Heart right ventricle (tissue), 16 donors: ENCODE data around the gene MEN1. TPM values are rescaled to one million over a fixed set of nuclear protein-coding genes. Genes with fewer than 3 reads are reported as not detected.

Source experiments
- ATAC-seq, 8 donors: fragments of 200-7000 bp; cut with Tn5 transposase; one replicate each; pipeline ENCODE4 v1.9.1; 2020; ENCODE audit warnings: mild to moderate bottlenecking in 8 of 8, moderate library complexity in 8 of 8, moderate number of reproducible peaks in 1 of 8
- DNase-seq, 2 donors: peaks; one replicate each; pipeline ENCODE4 v3.0.0-alpha.2; 2020
- H3K27ac ChIP-seq, 10 donors: fragments of 200-600 bp; sonication (generic) in 2 of 10; one replicate each; pipeline versions ENCODE4 v1.5.0 to v1.8.0; 2020 to 2022; ENCODE audit warnings: mild to moderate bottlenecking in 3 of 10
- H3K27me3 ChIP-seq, 7 donors: fragments of 200-600 bp; one replicate each; pipeline ENCODE4 v1.8.0; 2021 to 2022; ENCODE audit warnings: mild to moderate bottlenecking in 2 of 7
- H3K36me3 ChIP-seq, 9 donors: fragments of 200-600 bp; sonication (generic) in 1 of 9; one replicate each; pipeline versions ENCODE4 v1.5.0 to v1.8.0; 2020 to 2022; ENCODE audit warnings: mild to moderate bottlenecking in 2 of 9
- H3K4me1 ChIP-seq, 9 donors: fragments of 200-600 bp; sonication (generic) in 1 of 9; one replicate each; pipeline versions ENCODE4 v1.5.0 to v1.8.0; 2020 to 2022; ENCODE audit warnings: mild to moderate bottlenecking in 4 of 9
- H3K4me3 ChIP-seq, 10 donors: fragments of 200-600 bp; sonication (generic) in 2 of 10; one replicate each; pipeline versions ENCODE4 v1.5.0 to v1.8.0; 2020 to 2022; ENCODE audit warnings: mild to moderate bottlenecking in 7 of 10, moderate library complexity in 2 of 10
- H3K9me3 ChIP-seq, 11 donors: fragments of 200-600 bp in 10 of 11; sonication (generic) in 2 of 11; one replicate each; pipeline versions ENCODE4 v1.5.0 to v1.8.0; 2013 to 2022; ENCODE audit warnings: mild to moderate bottlenecking in 2 of 11, control low read depth in 1 of 11, moderate library complexity in 1 of 11
- WGBS, 2 donors: extraction: QIAGEN DNeasy Blood & Tissue Kit; methylation state at CpG; one replicate each; pipeline ENCODE4 v1.1.7; 2013; ENCODE audit warnings: inconsistent platforms in 1 of 2; 5-methylcytosine and 5-hydroxymethylcytosine counted together
- intact Hi-C, 10 donors: fragments of 100-400 bp; cut with DNase I; formaldehyde crosslinking; loops; one replicate each; pipeline versions ENCODE4 v1.11.1 to v1.14.2; 2022
- polyA plus RNA-seq, 2 donors: library from polyadenylated mRNA; stranded (reverse); fragments of 200-250 nt; gene quantifications; one replicate each; pipeline ENCODE4 v1.2.3, GENCODE V29; 2013
- total RNA-seq, 10 donors: library from RNA; stranded (reverse); fragmentation: NEBNext Ultra II Directional in 3 of 10; extraction: Animal tissue kit (Norgen Biotek cat#: 25700) in 3 of 10; gene quantifications; one replicate each; pipeline versions ENCODE4 v1.2.1 to v1.2.4, GENCODE V29; 2021 to 2023
- TF ChIP-seq, protein P1 (sequence below), 9 donors: fragments of 200-600 bp; sonication (generic) in 2 of 9; IDR thresholded peaks; one replicate each; pipeline versions ENCODE4 v1.5.0 to v1.8.0; 2021 to 2022; ENCODE audit warnings: antibody characterized with exemption in 9 of 9, mild to moderate bottlenecking in 5 of 9, moderate library complexity in 1 of 9
- donor health status: Arrhythmogenic right ventricular cardiomyopathy.
- donor health status: ischemic (EF 13 %, LVEDD 7.1; RV severe dilation, severe dysfunction).
- donor health status: healthy with polysubstance abuse.
- donor health status: DM: no; HTN: yes; CAD: no.
- donor health status: DM: no; HTN: no; CAD: no.
- donor health status: ischemic (EF 25% LVEDD 6.9; RV normal size, moderate dysfunction).
- donor health status: ischemic (EF 25% LVEDD 5.7; RV mildly dilated, moderate dysfunction).
- donor health status: healthy.
- donor health status: DM: yes; HTN: yes; CAD: no.
- donor health status: Ischemic cardiomyopathy.
- donor health status: ischemic (EF 35%, LVEDD 5.7; RV mildly dilated, moderate dysfunction).
- donor health status: nonischemic (EF 11% LVEDD 7.7; RV severe dilation, severe dysfunction).
- donor health status: DM: yes; HTN: yes; CAD: no.
- donor health status: PGD.
- donor health status: ischemic (EF 29% LVEDD 5.4; RV normal size, mild dysfunction).
- donor health status: nonischemic (EF 23%, LVEDD 6.1; RV moderate dilation, normal function).

MEN1 gene
- total and polyA plus RNA-seq, 12 donors: 5.8 to 12.5 (median 8.7) TPM

DNA sequence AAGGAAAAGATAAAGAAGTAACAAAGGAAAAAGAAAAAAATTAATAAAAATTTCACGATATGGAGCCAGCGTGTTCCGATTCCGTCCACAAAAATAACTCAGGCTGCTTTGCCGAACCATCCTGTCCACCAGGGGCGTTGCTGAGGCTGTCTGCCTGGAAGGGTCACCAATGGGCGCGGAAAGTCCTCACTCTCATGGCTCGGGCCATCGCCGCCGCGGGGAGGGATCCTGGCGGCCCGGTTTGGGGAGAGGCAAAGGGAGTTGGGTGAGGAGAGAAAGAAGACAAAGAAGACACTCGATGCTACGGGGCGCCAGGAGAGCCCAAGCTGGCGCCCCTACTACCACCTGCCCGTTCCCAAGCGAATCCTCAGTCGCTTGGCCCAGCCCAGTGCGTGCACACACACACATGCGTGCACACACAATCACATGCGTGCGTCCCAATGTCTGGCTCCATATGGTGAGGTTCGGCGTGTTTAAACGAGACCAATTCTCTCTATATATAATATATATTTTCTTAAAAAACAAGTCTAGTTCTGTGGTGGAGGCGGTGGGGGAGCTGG is 45.0 kb downstream of the MEN1 start:
- intact Hi-C loops: no loop called here
- Histone ChIP-seq H3K4me1 (peaks cover 26 to 78% (median 60%) of the 10 kb centered on the region in 9 donors), H3K27ac (peak overlapping the region in 3 of 10 donors; percentile 71 to 78 (median 77)), H3K4me3 (no peak overlapping the region), H3K9me3 (no peaks in the 10 kb centered on the region), H3K36me3 (peaks cover 13 to 89% (median 67%) of the 10 kb centered on the region in 9 donors), H3K27me3 (no peaks in the 10 kb centered on the region)
- ATAC-seq (no peak), DNase-seq (no peak)
- WGBS, 2 donors: 85 to 86% methylated on average over 30 of the region's 30 CpGs
- TF ChIP-seq, protein P1, sequence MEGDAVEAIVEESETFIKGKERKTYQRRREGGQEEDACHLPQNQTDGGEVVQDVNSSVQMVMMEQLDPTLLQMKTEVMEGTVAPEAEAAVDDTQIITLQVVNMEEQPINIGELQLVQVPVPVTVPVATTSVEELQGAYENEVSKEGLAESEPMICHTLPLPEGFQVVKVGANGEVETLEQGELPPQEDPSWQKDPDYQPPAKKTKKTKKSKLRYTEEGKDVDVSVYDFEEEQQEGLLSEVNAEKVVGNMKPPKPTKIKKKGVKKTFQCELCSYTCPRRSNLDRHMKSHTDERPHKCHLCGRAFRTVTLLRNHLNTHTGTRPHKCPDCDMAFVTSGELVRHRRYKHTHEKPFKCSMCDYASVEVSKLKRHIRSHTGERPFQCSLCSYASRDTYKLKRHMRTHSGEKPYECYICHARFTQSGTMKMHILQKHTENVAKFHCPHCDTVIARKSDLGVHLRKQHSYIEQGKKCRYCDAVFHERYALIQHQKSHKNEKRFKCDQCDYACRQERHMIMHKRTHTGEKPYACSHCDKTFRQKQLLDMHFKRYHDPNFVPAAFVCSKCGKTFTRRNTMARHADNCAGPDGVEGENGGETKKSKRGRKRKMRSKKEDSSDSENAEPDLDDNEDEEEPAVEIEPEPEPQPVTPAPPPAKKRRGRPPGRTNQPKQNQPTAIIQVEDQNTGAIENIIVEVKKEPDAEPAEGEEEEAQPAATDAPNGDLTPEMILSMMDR (IDR thresholded peaks at IDR 0.05): peak in 4 of 9 donors; percentile 21 to 32 (median 28)

DNA sequence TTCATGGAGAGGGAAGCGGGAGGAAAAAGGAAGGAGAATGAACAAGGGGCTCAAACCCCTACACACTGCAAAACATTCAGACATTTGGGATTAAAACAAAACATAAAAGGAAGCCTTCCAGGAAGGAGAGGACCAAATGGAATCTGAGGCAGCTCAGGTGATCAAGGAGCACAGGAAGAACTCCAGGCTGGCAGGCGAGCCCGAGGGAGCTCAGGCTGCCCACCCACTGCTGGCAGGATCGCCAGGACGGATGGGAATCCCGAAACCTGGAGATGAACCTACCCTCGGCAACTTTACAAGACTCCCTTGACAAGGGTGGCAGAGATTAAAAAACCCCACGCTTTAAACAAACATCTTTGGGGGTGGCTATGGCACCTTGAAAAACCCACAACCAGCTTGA is 45.6 kb downstream of the MEN1 start:
- 72 to 77% methylated on average over 8 of the region's 8 CpGs for WGBS, 2 donors
- Histone ChIP-seq H3K27me3 (no peaks in the 10 kb centered on the region), H3K9me3 (no peaks in the 10 kb centered on the region), H3K4me3 (no peak overlapping the region), H3K36me3 (peaks cover 13 to 83% (median 61%) of the 10 kb centered on the region in 9 donors), H3K4me1 (peaks cover 30 to 84% (median 66%) of the 10 kb centered on the region in 9 donors), H3K27ac (peak overlapping the region in 8 of 10 donors; percentile 65 to 87 (median 78))
- DNase-seq (no peak), ATAC-seq (no peak)
- intact Hi-C loops: loop anchor here in 1 of 10 donors (1.0 kb wide), 1 partner anchor 13 kb away; no protein-coding TSS in a partner anchor
- TF ChIP-seq, protein P1 (IDR thresholded peaks at IDR 0.05): no peak

DNA sequence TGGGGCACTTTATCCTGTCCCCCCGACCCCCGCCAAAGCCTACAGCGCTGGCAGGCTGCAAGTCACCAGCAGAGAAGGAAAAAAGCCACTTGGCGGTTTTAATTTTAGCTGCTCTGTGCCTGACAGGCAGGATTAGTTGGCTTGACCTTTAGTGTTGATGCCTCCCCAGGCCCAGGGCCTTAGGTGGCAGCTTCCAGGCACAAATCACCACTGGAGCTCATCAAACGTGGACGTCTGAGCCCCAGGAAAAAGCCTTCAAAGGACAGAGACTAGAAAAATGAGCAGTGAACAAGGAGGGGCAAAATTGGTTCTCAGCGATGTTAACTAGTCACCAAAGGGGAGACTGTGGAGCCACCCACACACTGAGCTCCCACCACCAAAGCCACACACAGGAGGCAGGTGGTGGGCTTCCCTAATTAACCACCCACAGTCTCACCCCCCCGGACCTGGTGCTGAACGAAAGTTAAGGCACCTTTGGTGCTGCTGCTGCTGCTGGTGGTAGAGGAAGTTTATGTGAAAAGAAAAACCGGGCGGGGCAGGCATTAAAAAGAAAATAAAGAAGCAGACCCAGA is 46.2 kb downstream of the MEN1 start:
- Histone ChIP-seq H3K27ac (peak overlapping the region in 9 of 10 donors; percentile 65 to 87 (median 78)), H3K36me3 (peaks cover 13 to 77% (median 55%) of the 10 kb centered on the region in 9 donors), H3K4me3 (no peak overlapping the region), H3K27me3 (no peaks in the 10 kb centered on the region), H3K4me1 (peaks cover 36 to 90% (median 72%) of the 10 kb centered on the region in 9 donors), H3K9me3 (no peaks in the 10 kb centered on the region)
- ATAC-seq (peak in 3 of 8 donors; percentile 2 to 7 (median 6)), DNase-seq (no peak)
- WGBS, 2 donors: 40 to 52% methylated on average over 11 of the region's 11 CpGs
- intact Hi-C loops: loop anchor here in 1 of 10 donors (1.0 kb wide), 1 partner anchor 13 kb away; no protein-coding TSS in a partner anchor
- TF ChIP-seq, protein P1 (IDR thresholded peaks at IDR 0.05): no peak

DNA sequence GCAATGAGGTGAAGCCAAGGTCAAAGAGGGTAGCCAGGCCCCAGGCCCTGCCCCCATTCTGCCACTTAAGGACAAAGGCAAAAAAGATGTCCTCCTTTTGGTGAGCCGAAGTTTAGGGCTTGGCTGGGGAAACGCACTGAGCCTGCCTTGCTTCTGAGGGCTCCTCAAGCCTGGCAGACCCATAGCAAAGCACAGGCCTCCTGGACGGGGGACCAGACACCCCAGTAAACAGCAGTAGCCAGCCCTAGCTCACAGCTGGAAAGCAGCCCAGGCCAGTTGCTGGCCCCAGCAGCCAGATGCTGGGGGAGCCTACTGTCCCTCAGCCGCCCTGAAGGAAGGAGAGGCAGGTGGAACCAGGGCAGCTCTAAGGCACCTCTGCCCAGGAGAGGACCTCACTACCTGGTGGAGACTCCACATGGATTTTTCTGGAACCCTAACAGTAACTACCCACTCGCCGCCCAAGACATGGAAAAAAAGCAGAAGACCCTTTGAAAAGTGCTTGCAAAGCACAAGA is 46.8 kb downstream of the MEN1 start:
- TF ChIP-seq, protein P1 (IDR thresholded peaks at IDR 0.05): no peak
- intact Hi-C loops: loop anchor here in 1 of 10 donors (1.0 kb wide), 1 partner anchor 14 kb away; no protein-coding TSS in a partner anchor
- ATAC-seq (peak in 1 of 8 donors; percentile 0), DNase-seq (no peak)
- Histone ChIP-seq H3K4me3 (no peak overlapping the region), H3K9me3 (no peaks in the 10 kb centered on the region), H3K27me3 (no peaks in the 10 kb centered on the region), H3K36me3 (peaks cover 10 to 71% (median 49%) of the 10 kb centered on the region in 9 donors), H3K4me1 (peaks cover 39 to 90% (median 78%) of the 10 kb centered on the region in 9 donors), H3K27ac (peak overlapping the region; percentile 24 to 87 (median 78))
- 47 to 48% methylated on average over 6 of the region's 6 CpGs for WGBS, 2 donors
